ENCODE measurements around the gene MLANA. TPM values are rescaled to one million over a fixed set of nuclear protein-coding genes. Genes with fewer than 3 reads are reported as not detected.

The MLANA gene
- total RNA-seq, 1 experiment from 2014 or later, result not detected

- peaks cover 5% of the 10 kb centered on the region for H3K4me1 Mint-ChIP-seq
- H3K27me3 Mint-ChIP-seq (ENCODE audit: low read depth), result no peaks in the 10 kb centered on the region
- ChIA-PET CTCF (interaction anchor here (1.5 to 1.9 kb wide), 3 partner anchors 22 to 190 kb away, joined by 6 to 7 read pairs (median 6); partner anchors contain the start of gene ERMP1), POLR2A (no interaction called here)
- no peak overlapping the region for H3K27ac Mint-ChIP-seq
- DNase-seq (ENCODE audit: low spot score) (no peak), ATAC-seq (no peak)
- H3K4me3 Mint-ChIP-seq, result no peak overlapping the region
- H3K36me3 Mint-ChIP-seq, result no peaks in the 10 kb centered on the region
- TF ChIP-seq MYBL2 (CRISPR knock-in tag; IDR thresholded peaks at IDR 0.05) (no peak), SMAD3 (CRISPR knock-in tag; IDR thresholded peaks at IDR 0.05; ENCODE audit: borderline replicate concordance) (no peak), FOXJ3 (CRISPR knock-in tag; IDR thresholded peaks at IDR 0.05; ENCODE audit: borderline replicate concordance) (no peak), CREM (CRISPR knock-in tag; IDR thresholded peaks at IDR 0.05) (no peak), ATF6 (CRISPR knock-in tag; IDR thresholded peaks at IDR 0.05) (no peak), USF2 (CRISPR knock-in tag; IDR thresholded peaks at IDR 0.05) (no peak), NFE2L1 (CRISPR knock-in tag; IDR thresholded peaks at IDR 0.05) (no peak), NR2C2 (CRISPR knock-in tag; IDR thresholded peaks at IDR 0.05) (no peak), GTF2I (CRISPR knock-in tag; conservative IDR thresholded peaks at IDR 0.05) (no peak)
- no peaks in the 10 kb centered on the region for H3K9me3 Mint-ChIP-seq
These were observed 26.2 kb upstream of the MLANA start for GRCh38 chr9:5864446-5864845.

GRCh38 chr9:5866272-5866671, 24.4 kb upstream of the MLANA start:
- Mint-ChIP-seq H3K27me3 (ENCODE audit: low read depth) (peaks cover 4% of the 10 kb centered on the region; the same call in 1 of the 2 replicates), H3K36me3 (no peaks in the 10 kb centered on the region), H3K9me3 (no peaks in the 10 kb centered on the region), H3K4me3 (no peak overlapping the region), H3K27ac (no peak overlapping the region), H3K4me1 (peaks cover 5% of the 10 kb centered on the region)
- ATAC-seq, result no peak
- POLR2A ChIA-PET, result no interaction called here
- TF ChIP-seq RORB (CRISPR knock-in tag; IDR thresholded peaks at IDR 0.05) (no peak), ESRRA (CRISPR knock-in tag; IDR thresholded peaks at IDR 0.05; ENCODE audit: borderline replicate concordance) (no peak), USF2 (CRISPR knock-in tag; IDR thresholded peaks at IDR 0.05) (no peak), CTCF (IDR thresholded peaks at IDR 0.05) (no peak), ZNF317 (CRISPR knock-in tag; IDR thresholded peaks at IDR 0.05; ENCODE audit: borderline replicate concordance, low read depth) (no peak), SMAD3 (CRISPR knock-in tag; IDR thresholded peaks at IDR 0.05; ENCODE audit: borderline replicate concordance) (no peak), ZNF281 (CRISPR knock-in tag; IDR thresholded peaks at IDR 0.05) (no peak)
- no peak for DNase-seq (ENCODE audit: low spot score)
- CTCF ChIA-PET, result interaction anchor here (1.2 to 1.6 kb wide), 2 partner anchors 20 to 158 kb away, joined by 3 to 5 read pairs; no protein-coding TSS in a partner anchor
